ENCODE measurements around the gene CAMK1D.

CAMK1D gene

GRCh38 chr10:12825260-12825849 is 476.0 kb downstream of the CAMK1D start:
- DNase-seq (ENCODE audit: low spot score): no peak

- no peak for DNase-seq (ENCODE audit: low spot score)
Measured at GRCh38 chr10:12826800-12827372, 477.5 kb downstream of the CAMK1D start.

- no peak for DNase-seq (ENCODE audit: low spot score)
Measured at GRCh38 chr10:12828736-12829135, 479.4 kb downstream of the CAMK1D start.

GRCh38 chr10:12829831-12830390 is 480.6 kb downstream of the CAMK1D start:
- no peak for DNase-seq (ENCODE audit: low spot score)

- DNase-seq (ENCODE audit: low spot score): no peak
Measured at GRCh38 chr10:12832096-12832495, 482.7 kb downstream of the CAMK1D start.

- DNase-seq (ENCODE audit: low spot score): no peak
Measured at GRCh38 chr10:12833451-12833850, 484.1 kb downstream of the CAMK1D start.

GRCh38 chr10:12834116-12834665 is 484.8 kb downstream of the CAMK1D start:
- no peak for DNase-seq (ENCODE audit: low spot score)

- no peak for DNase-seq (ENCODE audit: low spot score)
Measured at GRCh38 chr10:12834721-12835120, 485.4 kb downstream of the CAMK1D start.

- no peak for DNase-seq (ENCODE audit: low spot score)
Measured at GRCh38 chr10:12835709-12836108, 486.4 kb downstream of the CAMK1D start.

GRCh38 chr10:12838366-12838765 is 489.0 kb downstream of the CAMK1D start:
- DNase-seq (ENCODE audit: low spot score): no peak

- no peak for DNase-seq (ENCODE audit: low spot score)
Measured at GRCh38 chr10:12838995-12839927, 489.9 kb downstream of the CAMK1D start.

- no peak for DNase-seq (ENCODE audit: low spot score)
Measured at GRCh38 chr10:12839941-12840611, 490.7 kb downstream of the CAMK1D start.

GRCh38 chr10:12841426-12841825 is 492.1 kb downstream of the CAMK1D start:
- DNase-seq (ENCODE audit: low spot score): no peak

- DNase-seq (ENCODE audit: low spot score): no peak
Measured at GRCh38 chr10:12841826-12842225, 492.5 kb downstream of the CAMK1D start.

GRCh38 chr10:12842310-12842709 is 493.0 kb downstream of the CAMK1D start:
- no peak for DNase-seq (ENCODE audit: low spot score)

GRCh38 chr10:12843296-12843945 is 494.1 kb downstream of the CAMK1D start:
- DNase-seq (ENCODE audit: low spot score): no peak

- DNase-seq (ENCODE audit: low spot score): no peak
Measured at GRCh38 chr10:12844811-12845483, 495.6 kb downstream of the CAMK1D start.

- DNase-seq (ENCODE audit: low spot score): no peak
Measured at GRCh38 chr10:12846718-12847117, 497.4 kb downstream of the CAMK1D start.

GRCh38 chr10:12847361-12847975 is 498.1 kb downstream of the CAMK1D start:
- DNase-seq (ENCODE audit: low spot score): no peak

- no peak for DNase-seq (ENCODE audit: low spot score)
Measured at GRCh38 chr10:12848439-12849173, 499.3 kb downstream of the CAMK1D start.
